PC-3 (cell line): ENCODE measurements around the gene RFC3. TPM values are rescaled to one million over a fixed set of nuclear protein-coding genes. Genes with fewer than 3 reads are reported as not detected.

Source experiments
- ATAC-seq: fragments of 200-7000 bp; cut with Tn5 transposase; 2 replicates; pipeline ENCODE4 v1.9.1; 2020; ENCODE audit warnings: mild to moderate bottlenecking, moderate library complexity
- BruUV-seq: library from RNA; stranded (reverse); fragments of 400-500 nt; replicated peaks from 2 replicates; lab custom pipeline; 2021; lab: Mats Ljungman, UMichigan
- CTCF ChIA-PET: fragments of 300-600 bp; sonication (Branson Sonifier 250); formaldehyde crosslinking; loops from one replicate; lab custom pipeline; 2022; ENCODE audit warnings: antibody characterized with exemption; lab: Charles Lee
- POLR2A ChIA-PET: fragments of 300-600 bp; sonication (Branson Sonifier 250); formaldehyde crosslinking; loops from one replicate; lab custom pipeline; 2022; ENCODE audit warnings: antibody characterized with exemption; ENCODE audit not compliant: unreplicated experiment; lab: Charles Lee
- DNase-seq: peaks from one replicate; pipeline ENCODE4 v3.0.0-alpha.2; 2015
- H2AFZ ChIP-seq: fragments of 300-600 bp; sonication (generic); 2 replicates; pipeline ENCODE4 v1.6.0; 2016; ENCODE audit warnings: antibody characterized with exemption, low read length
- H3F3A ChIP-seq: fragments of 300-600 bp; sonication (generic); one replicate; pipeline ENCODE4 v1.6.0; 2017; ENCODE audit warnings: antibody characterized with exemption, low read length, control low read depth, mild to moderate bottlenecking; ENCODE audit not compliant: unreplicated experiment
- H3K27ac ChIP-seq: fragments of 300-600 bp; sonication (generic); 2 replicates; pipeline ENCODE4 v1.5.1; 2016; ENCODE audit warnings: mild to moderate bottlenecking, low read length
- H3K27me3 ChIP-seq: fragments of 300-600 bp; sonication (generic); 2 replicates; pipeline ENCODE4 v1.6.1; 2016; ENCODE audit warnings: low read length, mixed read lengths
- H3K36me3 ChIP-seq: fragments of 300-600 bp; sonication (generic); 2 replicates; pipeline ENCODE4 v1.6.1; 2016; ENCODE audit warnings: low read depth, mixed run types, low read length, mixed read lengths
- H3K4me1 ChIP-seq: fragments of 300-600 bp; sonication (generic); 2 replicates; pipeline ENCODE4 v1.5.1; 2016; ENCODE audit warnings: low read length; ENCODE audit not compliant: insufficient read depth
- H3K4me2 ChIP-seq: fragments of 300-600 bp; sonication (generic); 2 replicates; pipeline ENCODE4 v1.6.0; 2016; ENCODE audit warnings: low read length
- H3K4me3 ChIP-seq: fragments of 300-600 bp; sonication (generic); 2 replicates; pipeline ENCODE4 v1.5.1; 2016; ENCODE audit warnings: mild to moderate bottlenecking, low read length, mixed read lengths
- H3K79me2 ChIP-seq: fragments of 300-600 bp; sonication (generic); 2 replicates; pipeline ENCODE4 v1.6.1; 2017; ENCODE audit warnings: low read length, mixed read lengths
- H3K9ac ChIP-seq: fragments of 300-600 bp; sonication (generic); 2 replicates; pipeline ENCODE4 v1.6.0; 2016; ENCODE audit warnings: mild to moderate bottlenecking, low read length
- H3K9me2 ChIP-seq: fragments of 300-600 bp; sonication (generic); replicated peaks from 2 replicates; pipeline ENCODE4 v1.6.1; 2016; ENCODE audit warnings: mixed run types, low read length, mixed read lengths
- H3K9me3 ChIP-seq: fragments of 300-600 bp; sonication (generic); 2 replicates; pipeline ENCODE4 v1.6.1; 2016; ENCODE audit warnings: low read length, mixed read lengths
- H4K20me1 ChIP-seq: fragments of 300-600 bp; sonication (generic); 2 replicates; pipeline ENCODE4 v1.6.1; 2016; ENCODE audit warnings: low read length, mixed read lengths
- EZH2 ChIP-seq: fragments of 300-600 bp; sonication (generic); IDR thresholded peaks from one replicate; pipeline ENCODE4 v1.6.1; 2017; ENCODE audit warnings: antibody characterized with exemption, mild to moderate bottlenecking, low read length; ENCODE audit not compliant: unreplicated experiment
- EZH2phosphoT487 ChIP-seq: fragments of 300-600 bp; sonication (generic); IDR thresholded peaks from 2 replicates; pipeline ENCODE4 v1.6.1; 2018; ENCODE audit warnings: mild to moderate bottlenecking, antibody characterized with exemption, low read length, borderline replicate concordance
- intact Hi-C: fragments of 100-400 bp; cut with micrococcal nuclease; formaldehyde crosslinking; loops from 2 replicates; pipeline ENCODE4 v1.9.0; 2023
- total RNA-seq: library from RNA; depleted of rRNA; stranded (reverse); fragments of >200 nt; gene quantifications from 2 replicates; pipeline ENCODE4 v1.2.3, GENCODE V29; 2014
- TF ChIP-seq, protein P1 (sequence below): fragments of 300-600 bp; sonication (generic); conservative IDR thresholded peaks from 2 replicates; pipeline ENCODE4 v1.5.1; 2017; ENCODE audit warnings: antibody characterized with exemption, low read depth, mild to moderate bottlenecking, low read length

RFC3 gene
- total RNA-seq, 1 experiment from 2014 or later = 32.2 TPM

DNA sequence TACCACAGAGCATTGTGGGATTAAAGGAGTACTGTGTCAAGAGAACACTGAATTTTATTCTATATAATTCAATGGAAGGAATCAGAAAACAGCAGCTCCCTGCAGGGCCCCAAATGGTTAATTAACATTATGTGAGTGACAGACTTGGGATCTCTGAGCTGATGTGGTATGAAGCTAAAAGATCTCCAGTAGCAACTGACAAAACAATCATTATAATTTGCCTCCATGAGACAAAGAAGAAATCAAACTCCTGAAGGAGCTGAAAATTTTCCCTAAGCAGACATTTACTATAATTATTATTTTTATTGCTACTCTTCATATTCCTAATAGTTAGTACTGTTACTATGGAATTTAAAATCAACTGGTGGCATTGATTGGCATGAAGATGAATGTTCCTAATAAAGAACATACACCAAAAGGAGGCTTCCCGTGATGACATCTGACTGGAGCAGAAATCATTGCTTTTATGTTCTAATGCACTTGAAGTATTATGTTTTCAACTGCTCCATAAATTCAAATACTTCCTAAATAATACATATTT is 28.8 kb upstream of the RFC3 start:
- Histone ChIP-seq H3K4me2 (no peak overlapping the region), H3K36me3 (no peaks in the 10 kb centered on the region), H3K9ac (no peak overlapping the region), H3F3A (no peaks in the 10 kb centered on the region), H4K20me1 (no peaks in the 10 kb centered on the region), H3K4me3 (no peak overlapping the region), H3K27ac (no peak overlapping the region), H3K9me3 (no peaks in the 10 kb centered on the region), H3K4me1 (no peaks in the 10 kb centered on the region; the same call in 1 of the 2 replicates), H3K79me2 (no peaks in the 10 kb centered on the region), H3K9me2 (no peaks in the 10 kb centered on the region), H3K27me3 (no peaks in the 10 kb centered on the region), H2AFZ (no peak overlapping the region)
- TF ChIP-seq, protein P1, sequence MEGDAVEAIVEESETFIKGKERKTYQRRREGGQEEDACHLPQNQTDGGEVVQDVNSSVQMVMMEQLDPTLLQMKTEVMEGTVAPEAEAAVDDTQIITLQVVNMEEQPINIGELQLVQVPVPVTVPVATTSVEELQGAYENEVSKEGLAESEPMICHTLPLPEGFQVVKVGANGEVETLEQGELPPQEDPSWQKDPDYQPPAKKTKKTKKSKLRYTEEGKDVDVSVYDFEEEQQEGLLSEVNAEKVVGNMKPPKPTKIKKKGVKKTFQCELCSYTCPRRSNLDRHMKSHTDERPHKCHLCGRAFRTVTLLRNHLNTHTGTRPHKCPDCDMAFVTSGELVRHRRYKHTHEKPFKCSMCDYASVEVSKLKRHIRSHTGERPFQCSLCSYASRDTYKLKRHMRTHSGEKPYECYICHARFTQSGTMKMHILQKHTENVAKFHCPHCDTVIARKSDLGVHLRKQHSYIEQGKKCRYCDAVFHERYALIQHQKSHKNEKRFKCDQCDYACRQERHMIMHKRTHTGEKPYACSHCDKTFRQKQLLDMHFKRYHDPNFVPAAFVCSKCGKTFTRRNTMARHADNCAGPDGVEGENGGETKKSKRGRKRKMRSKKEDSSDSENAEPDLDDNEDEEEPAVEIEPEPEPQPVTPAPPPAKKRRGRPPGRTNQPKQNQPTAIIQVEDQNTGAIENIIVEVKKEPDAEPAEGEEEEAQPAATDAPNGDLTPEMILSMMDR = no peak
- no peak for TF ChIP-seq EZH2
- no peak for TF ChIP-seq EZH2phosphoT487
- intact Hi-C loops = no loop called here
- DNase-seq = no peak
- ChIA-PET CTCF (interaction anchor here (0.6 kb wide), 1 partner anchor 168 kb away, joined by 4 read pairs; no protein-coding TSS in a partner anchor), POLR2A (interaction anchor here (0.6 kb wide), 1 partner anchor 9 kb away, joined by 4 read pairs; no protein-coding TSS in a partner anchor)
- no peak for ATAC-seq
- no TSS peak for BruUV-seq

DNA sequence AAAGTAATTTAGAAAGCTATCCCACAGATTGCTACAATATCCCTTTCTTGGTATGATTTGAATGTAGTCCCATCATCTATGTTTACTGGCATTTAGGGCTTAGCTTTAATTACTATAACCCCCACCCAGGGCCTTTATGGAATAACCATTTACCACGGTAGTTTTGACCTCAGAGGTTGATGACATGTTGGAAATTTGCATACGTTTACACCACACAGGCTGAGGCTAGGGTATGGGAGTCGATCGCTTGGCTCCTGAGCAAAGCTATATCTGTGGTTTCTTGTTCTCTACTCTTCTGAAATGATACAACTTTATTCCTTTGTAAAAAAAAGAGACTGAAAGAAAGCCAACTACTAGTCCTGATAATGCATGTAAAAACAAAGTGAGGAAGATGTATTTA is 28.2 kb upstream of the RFC3 start:
- intact Hi-C loops = no loop called here
- Histone ChIP-seq H3K4me1 (no peaks in the 10 kb centered on the region; the same call in 1 of the 2 replicates), H3K9ac (no peak overlapping the region), H3K9me3 (no peaks in the 10 kb centered on the region), H3K27ac (no peak overlapping the region), H3K27me3 (no peaks in the 10 kb centered on the region), H3F3A (no peaks in the 10 kb centered on the region), H3K9me2 (no peaks in the 10 kb centered on the region), H3K4me2 (no peak overlapping the region), H3K36me3 (no peaks in the 10 kb centered on the region), H4K20me1 (no peaks in the 10 kb centered on the region), H2AFZ (no peak overlapping the region), H3K4me3 (no peak overlapping the region), H3K79me2 (no peaks in the 10 kb centered on the region)
- BruUV-seq = no TSS peak
- DNase-seq (no peak), ATAC-seq (no peak)
- CTCF ChIA-PET = interaction anchor here (0.6 kb wide), 1 partner anchor 168 kb away, joined by 4 read pairs; no protein-coding TSS in a partner anchor
- TF ChIP-seq, protein P1 = no peak
- TF ChIP-seq EZH2 = no peak
- TF ChIP-seq EZH2phosphoT487 = no peak
- POLR2A ChIA-PET = interaction anchor here (0.6 kb wide), 1 partner anchor 10 kb away, joined by 4 read pairs; no protein-coding TSS in a partner anchor

DNA sequence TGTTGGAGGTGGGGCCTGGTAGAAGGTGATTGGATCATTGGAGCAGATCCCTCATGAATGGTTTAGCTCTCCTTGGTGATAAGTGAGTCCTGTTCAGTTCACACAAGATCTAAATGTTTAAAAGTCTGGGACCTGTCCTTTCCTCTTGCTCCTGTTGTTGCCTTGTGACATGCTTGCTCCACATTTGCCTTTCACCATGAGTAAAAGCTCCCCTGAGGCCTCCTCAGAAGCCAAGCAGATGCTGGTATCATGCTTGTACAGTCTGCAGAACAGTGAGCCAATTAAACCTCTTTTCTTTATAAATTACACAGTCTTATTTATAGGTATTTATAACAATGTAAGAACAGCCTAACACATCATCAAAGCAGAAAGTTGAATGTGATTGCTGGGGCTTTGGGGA is 24.2 kb upstream of the RFC3 start:
- ChIA-PET POLR2A (no interaction called here), CTCF (no interaction called here)
- no peak overlapping the region for H3K4me2 ChIP-seq
- peaks cover 9% of the 10 kb centered on the region for H3K4me1 ChIP-seq
- no peaks in the 10 kb centered on the region for H3K79me2 ChIP-seq
- H3K27me3 ChIP-seq = no peaks in the 10 kb centered on the region
- H3F3A ChIP-seq = no peaks in the 10 kb centered on the region
- ATAC-seq (no peak), DNase-seq (no peak)
- H3K27ac ChIP-seq = no peak overlapping the region
- intact Hi-C loops = no loop called here
- H3K9me3 ChIP-seq = no peaks in the 10 kb centered on the region
- H3K36me3 ChIP-seq = no peaks in the 10 kb centered on the region
- no peak overlapping the region for H2AFZ ChIP-seq
- no peak overlapping the region for H3K9ac ChIP-seq
- no peaks in the 10 kb centered on the region for H4K20me1 ChIP-seq
- H3K4me3 ChIP-seq = no peak overlapping the region
- no peaks in the 10 kb centered on the region for H3K9me2 ChIP-seq
- TF ChIP-seq, protein P1 = no peak
- TF ChIP-seq EZH2 (no peak), EZH2phosphoT487 (no peak)
- BruUV-seq = no TSS peak
